ENCODE results near the gene RNF144B. TPM values are rescaled to one million over a fixed set of nuclear protein-coding genes. Genes with fewer than 3 reads are reported as not detected.

The RNF144B gene
- total RNA-seq, 1 experiment from 2014 or later, result 12.1 TPM

- no peak overlapping the region for H3K4me3 Mint-ChIP-seq (ENCODE audit: low read depth, unreplicated experiment)
- DNase-seq, result no peak
- H3K27me3 Mint-ChIP-seq (ENCODE audit: unreplicated experiment), result no peaks in the 10 kb centered on the region
- no peak overlapping the region for H3K27ac Mint-ChIP-seq (ENCODE audit: unreplicated experiment)
- H3K9me3 Mint-ChIP-seq (ENCODE audit: low read depth, unreplicated experiment), result peaks cover 4% of the 10 kb centered on the region
- H3K4me1 Mint-ChIP-seq (ENCODE audit: low read depth, unreplicated experiment), result peaks cover 19% of the 10 kb centered on the region
- CTCF ChIA-PET, result no interaction called here
- no TSS peak for BruUV-seq (replicated peaks)
- intact Hi-C loops (cut with micrococcal nuclease; ENCODE audit: unreplicated experiment), result no loop called here
- TF ChIP-seq CTCF (IDR thresholded peaks at IDR 0.05; ENCODE audit: unreplicated experiment), result no peak
- no peaks in the 10 kb centered on the region for H3K36me3 Mint-ChIP-seq (ENCODE audit: insufficient read depth, unreplicated experiment)
These were observed 35.0 kb downstream of the RNF144B start for GRCh38 chr6:18422136-18422535.

DNA sequence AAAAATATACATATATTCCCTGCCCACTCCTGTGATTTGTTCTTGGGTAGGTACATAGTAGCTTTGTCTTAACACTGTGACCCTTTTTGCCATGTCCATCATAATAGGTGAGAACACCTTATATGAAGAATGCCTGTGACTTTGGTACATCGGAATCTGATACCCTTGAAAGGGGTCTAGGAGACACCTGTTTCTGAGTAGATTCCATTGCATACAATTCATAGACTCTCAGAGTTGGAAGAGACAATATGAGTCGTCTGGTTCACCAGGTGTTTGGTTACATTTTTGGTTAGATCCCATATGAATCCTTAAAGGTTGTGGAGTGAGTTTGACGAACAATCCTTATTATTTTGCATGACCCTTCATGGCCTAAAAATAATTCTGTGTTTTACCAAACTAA lies 36.3 kb downstream of the RNF144B start:
- CTCF ChIA-PET, result no interaction called here
- no peak overlapping the region for H3K4me3 Mint-ChIP-seq (ENCODE audit: low read depth, unreplicated experiment)
- H3K27ac Mint-ChIP-seq (ENCODE audit: unreplicated experiment), result no peak overlapping the region
- no peaks in the 10 kb centered on the region for H3K36me3 Mint-ChIP-seq (ENCODE audit: insufficient read depth, unreplicated experiment)
- TF ChIP-seq CTCF (IDR thresholded peaks at IDR 0.05; ENCODE audit: unreplicated experiment), result no peak
- no peak for DNase-seq
- intact Hi-C loops (cut with micrococcal nuclease; ENCODE audit: unreplicated experiment), result no loop called here
- no TSS peak for BruUV-seq (replicated peaks)
- H3K9me3 Mint-ChIP-seq (ENCODE audit: low read depth, unreplicated experiment), result peaks cover 4% of the 10 kb centered on the region
- H3K4me1 Mint-ChIP-seq (ENCODE audit: low read depth, unreplicated experiment), result peaks cover 19% of the 10 kb centered on the region
- no peaks in the 10 kb centered on the region for H3K27me3 Mint-ChIP-seq (ENCODE audit: unreplicated experiment)

- CTCF ChIA-PET, result no interaction called here
- Mint-ChIP-seq H3K27me3 (ENCODE audit: unreplicated experiment) (no peaks in the 10 kb centered on the region), H3K4me1 (ENCODE audit: low read depth, unreplicated experiment) (peaks cover 21% of the 10 kb centered on the region), H3K27ac (ENCODE audit: unreplicated experiment) (no peak overlapping the region), H3K36me3 (ENCODE audit: insufficient read depth, unreplicated experiment) (no peaks in the 10 kb centered on the region), H3K4me3 (ENCODE audit: low read depth, unreplicated experiment) (no peak overlapping the region), H3K9me3 (ENCODE audit: low read depth, unreplicated experiment) (peaks cover 3% of the 10 kb centered on the region)
- TF ChIP-seq CTCF (IDR thresholded peaks at IDR 0.05; ENCODE audit: unreplicated experiment), result no peak
- intact Hi-C loops (cut with micrococcal nuclease; ENCODE audit: unreplicated experiment), result no loop called here
- no peak for DNase-seq
- BruUV-seq (replicated peaks), result no TSS peak
These were observed 37.1 kb downstream of the RNF144B start for GRCh38 chr6:18424201-18424600.

DNA sequence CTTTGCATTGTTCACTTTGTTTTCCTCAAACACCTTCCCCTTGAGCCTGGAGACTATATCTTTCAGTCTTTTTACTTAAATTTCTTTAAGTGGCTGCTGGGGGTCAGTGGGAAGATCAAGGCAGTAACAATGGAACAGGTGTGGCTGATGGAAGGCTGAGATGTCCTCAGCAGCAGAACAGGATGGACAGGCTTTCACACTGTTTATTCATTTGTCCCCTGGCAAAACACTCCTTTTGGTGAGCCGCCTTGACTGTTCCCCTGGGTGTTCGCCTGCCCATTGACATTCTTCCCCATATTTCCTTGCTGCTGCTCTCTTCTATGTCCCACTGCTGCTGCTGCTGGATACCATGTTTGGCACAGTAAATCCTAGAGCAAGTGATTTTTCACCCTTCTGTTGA lies 38.1 kb downstream of the RNF144B start:
- no TSS peak for BruUV-seq (replicated peaks)
- Mint-ChIP-seq H3K4me3 (ENCODE audit: low read depth, unreplicated experiment) (no peak overlapping the region), H3K9me3 (ENCODE audit: low read depth, unreplicated experiment) (no peaks in the 10 kb centered on the region), H3K36me3 (ENCODE audit: insufficient read depth, unreplicated experiment) (no peaks in the 10 kb centered on the region), H3K4me1 (ENCODE audit: low read depth, unreplicated experiment) (peaks cover 26% of the 10 kb centered on the region), H3K27me3 (ENCODE audit: unreplicated experiment) (no peaks in the 10 kb centered on the region), H3K27ac (ENCODE audit: unreplicated experiment) (no peak overlapping the region)
- no peak for DNase-seq
- CTCF ChIA-PET, result no interaction called here
- intact Hi-C loops (cut with micrococcal nuclease; ENCODE audit: unreplicated experiment), result no loop called here
- no peak for TF ChIP-seq CTCF (IDR thresholded peaks at IDR 0.05; ENCODE audit: unreplicated experiment)

DNA sequence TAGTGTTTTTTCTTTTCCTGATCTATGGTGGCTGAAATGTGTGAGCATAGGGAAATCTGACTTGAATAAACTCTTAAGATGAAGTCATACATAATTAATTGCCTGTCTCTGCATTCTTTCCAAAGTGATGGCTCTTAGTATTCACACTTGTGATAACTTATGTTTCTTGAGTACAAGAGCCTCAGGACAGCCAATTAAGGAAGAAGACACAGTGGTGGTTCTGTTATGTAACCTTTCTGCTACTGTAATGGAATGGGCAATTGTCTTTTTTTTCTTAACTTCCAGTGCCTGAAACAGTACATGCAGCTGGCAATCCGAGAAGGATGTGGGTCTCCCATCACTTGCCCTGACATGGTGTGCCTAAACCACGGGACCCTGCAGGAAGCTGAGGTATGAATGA lies 40.1 kb downstream of the RNF144B start:
- Mint-ChIP-seq H3K27me3 (ENCODE audit: unreplicated experiment) (no peaks in the 10 kb centered on the region), H3K27ac (ENCODE audit: unreplicated experiment) (no peak overlapping the region), H3K4me3 (ENCODE audit: low read depth, unreplicated experiment) (no peak overlapping the region), H3K36me3 (ENCODE audit: insufficient read depth, unreplicated experiment) (no peaks in the 10 kb centered on the region), H3K4me1 (ENCODE audit: low read depth, unreplicated experiment) (peaks cover 37% of the 10 kb centered on the region), H3K9me3 (ENCODE audit: low read depth, unreplicated experiment) (no peaks in the 10 kb centered on the region)
- intact Hi-C loops (cut with micrococcal nuclease; ENCODE audit: unreplicated experiment), result no loop called here
- BruUV-seq (replicated peaks), result no TSS peak
- TF ChIP-seq CTCF (IDR thresholded peaks at IDR 0.05; ENCODE audit: unreplicated experiment), result no peak
- CTCF ChIA-PET, result no interaction called here
- DNase-seq, result no peak

Data from Calu3 (cell line).